CD14-positive monocyte (primary cell): Measurements from ENCODE around the gene RASSF1. TPM values are rescaled to one million over a fixed set of nuclear protein-coding genes. Genes with fewer than 3 reads are reported as not detected.

Experiments
- DNase-seq, 3 donors: peaks; one replicate each; pipeline ENCODE4 v3.0.0-alpha.2; 2011 to 2022
- H2AFZ ChIP-seq: 2 replicates; pipeline ENCODE4 v1.6.0; 2012; ENCODE audit warnings: mild to moderate bottlenecking, low read depth, low read length, inconsistent platforms; ENCODE audit not compliant: insufficient read depth, poor library complexity, severe bottlenecking
- H3K27ac ChIP-seq, 2 donors: 1 replicate in 1 of 2; 2 replicates in 1 of 2; pipeline ENCODE4 v1.5.1; 2012 to 2013; ENCODE audit warnings: low read length in 2 of 2, control low read depth in 1 of 2, inconsistent platforms in 1 of 2, low read depth in 1 of 2, mild to moderate bottlenecking in 1 of 2
- H3K27me3 ChIP-seq, 2 donors: one replicate each; pipeline versions ENCODE4 v1.6.0 to v1.6.1; 2011 to 2013; ENCODE audit warnings: low read length in 2 of 2; ENCODE audit not compliant: control insufficient read depth in 2 of 2, insufficient read depth in 2 of 2
- H3K36me3 ChIP-seq, 2 donors: replicated peaks in 1 of 2; 1 replicate in 1 of 2; 2 replicates in 1 of 2; pipeline versions ENCODE4 v1.5.1 to v1.6.1; 2012 to 2013; ENCODE audit warnings: low read length in 2 of 2, control low read depth in 1 of 2, inconsistent platforms in 1 of 2, mild to moderate bottlenecking in 1 of 2; ENCODE audit not compliant: insufficient read depth in 2 of 2, control insufficient read depth in 1 of 2
- H3K4me1 ChIP-seq, 2 donors: 1 replicate in 1 of 2; 2 replicates in 1 of 2; pipeline versions ENCODE4 v1.5.1 to v1.6.1; 2012 to 2013; ENCODE audit warnings: low read length in 2 of 2, control low read depth in 1 of 2, inconsistent platforms in 1 of 2, mild to moderate bottlenecking in 1 of 2, moderate library complexity in 1 of 2; ENCODE audit not compliant: insufficient read depth in 2 of 2, control insufficient read depth in 1 of 2
- H3K4me2 ChIP-seq: replicated peaks from 2 replicates; pipeline ENCODE3; 2012; ENCODE audit warnings: low read length, moderate library complexity, mild to moderate bottlenecking; ENCODE audit not compliant: poor library complexity, severe bottlenecking; ENCODE audit errors: extremely low read depth
- H3K4me3 ChIP-seq, 3 experiments: fragments of 200-600 bp in 1 of 3; sonication (generic) in 1 of 3; replicated peaks in 1 of 3; 1 replicate in 2 of 3; 2 replicates in 1 of 3; pipeline ENCODE4 v1.5.1; 2011 to 2013; ENCODE audit warnings: low read length in 3 of 3, mild to moderate bottlenecking in 3 of 3, control low read depth in 2 of 3, low read depth in 2 of 3, inconsistent platforms in 1 of 3, moderate library complexity in 1 of 3
- H3K79me2 ChIP-seq: 2 replicates; pipeline ENCODE4 v1.6.0; 2012; ENCODE audit warnings: mild to moderate bottlenecking, control low read depth, inconsistent platforms, low read length, moderate library complexity; ENCODE audit not compliant: insufficient read depth
- H3K9ac ChIP-seq: 2 replicates; pipeline ENCODE4 v1.6.0; 2017; ENCODE audit warnings: low read length, mild to moderate bottlenecking; ENCODE audit not compliant: insufficient read depth, poor library complexity, severe bottlenecking
- H3K9me3 ChIP-seq, 2 donors: replicated peaks in 1 of 2; 1 replicate in 1 of 2; 2 replicates in 1 of 2; pipeline versions ENCODE4 v1.5.1 to v1.6.1; 2012 to 2013; ENCODE audit warnings: low read length in 2 of 2, control low read depth in 1 of 2; ENCODE audit not compliant: control insufficient read depth in 1 of 2, insufficient read depth in 1 of 2
- H4K20me1 ChIP-seq: 2 replicates; pipeline ENCODE4 v1.6.0; 2012; ENCODE audit warnings: mild to moderate bottlenecking, low read length, control low read depth, moderate library complexity; ENCODE audit not compliant: insufficient read depth
- H3K27ac Mint-ChIP-seq, 7 donors: one replicate each; pipeline ENCODE4 v1.8.0; 2020; ENCODE audit warnings: mild to moderate bottlenecking in 7 of 7, mixed read lengths in 7 of 7, moderate library complexity in 6 of 7, inconsistent platforms in 2 of 7
- H3K27me3 Mint-ChIP-seq, 3 donors: one replicate each; pipeline ENCODE4 v1.8.0; 2021 to 2022; ENCODE audit warnings: low read depth in 3 of 3, mild to moderate bottlenecking in 3 of 3, mixed read lengths in 3 of 3, moderate library complexity in 3 of 3, inconsistent platforms in 1 of 3
- H3K36me3 Mint-ChIP-seq, 2 donors: one replicate each; pipeline ENCODE4 v1.8.0; 2020; ENCODE audit warnings: mixed read lengths in 2 of 2, inconsistent platforms in 1 of 2, mild to moderate bottlenecking in 1 of 2
- H3K4me1 Mint-ChIP-seq: one replicate; pipeline ENCODE4 v1.8.0; 2020; ENCODE audit warnings: mild to moderate bottlenecking, mixed read lengths
- H3K4me3 Mint-ChIP-seq, 2 donors: one replicate each; pipeline ENCODE4 v1.8.0; 2020; ENCODE audit warnings: mild to moderate bottlenecking in 2 of 2, mixed read lengths in 2 of 2, moderate library complexity in 1 of 2
- H3K9me3 Mint-ChIP-seq, 7 donors: one replicate each; pipeline ENCODE4 v1.8.0; 2020 to 2022; ENCODE audit warnings: mixed read lengths in 7 of 7, mild to moderate bottlenecking in 6 of 7, moderate library complexity in 6 of 7, inconsistent platforms in 2 of 7
- CTCF ChIP-seq: fragments of 200-600 bp; IDR thresholded peaks from one replicate; pipeline ENCODE4 v1.8.0; 2022; ENCODE audit warnings: antibody characterized with exemption, mild to moderate bottlenecking
- WGBS: methylation state at CpG from one replicate; pipeline ENCODE4 v1.1.5; 2013; ENCODE audit warnings: missing lambda C conversion rate; ENCODE audit not compliant: insufficient coverage; 5-methylcytosine and 5-hydroxymethylcytosine counted together
- intact Hi-C, 2 donors: fragments of 100-400 bp; cut with micrococcal nuclease; formaldehyde crosslinking; loops; one replicate each; pipeline versions ENCODE4 v1.15.0 to v1.15.1; 2023
- polyA plus RNA-seq, 3 donors: library from polyadenylated mRNA; depleted of rRNA in 1 of 3; unstranded in 2 of 3; stranded (reverse) in 1 of 3; fragments of 300-500 nt in 2 of 3; fragments of >200 nt in 1 of 3; fragmentation: Illumina TruSeq in 2 of 3; gene quantifications; 1 replicate in 2 of 3; 2 replicates in 1 of 3; pipeline ENCODE4 v1.2.3, GENCODE V29; 2012 to 2021

The RASSF1 gene
- polyA plus RNA-seq, 3 donors, result 16.0 to 229 (median 24.0) TPM

GRCh38 chr3:50333744-50334328 lies 6.8 kb downstream of the RASSF1 start:
- H3K27me3 ChIP-seq, result no peaks in the 10 kb centered on the region
- H3K36me3 ChIP-seq, result peaks cover 45 to 72% of the 10 kb centered on the region in 2 donors
- no peaks in the 10 kb centered on the region for H3K9me3 ChIP-seq
- H3K4me3 ChIP-seq, result no peak overlapping the region
- H3K79me2 ChIP-seq, result peaks cover 86% of the 10 kb centered on the region
- H4K20me1 ChIP-seq, result peaks cover 83% of the 10 kb centered on the region
- DNase-seq, result peak in 1 of 3 donors; percentile 82
- Mint-ChIP-seq H3K36me3 (peaks cover 50 to 77% of the 10 kb centered on the region in 2 donors), H3K9me3 (no peaks in the 10 kb centered on the region), H3K4me3 (no peak overlapping the region), H3K27me3 (peaks cover 0 to 1% (median 0%) of the 10 kb centered on the region in 3 donors), H3K27ac (peak overlapping the region in 6 of 7 donors; percentile 26 to 86 (median 65)), H3K4me1 (peaks cover 36% of the 10 kb centered on the region)
- no peak overlapping the region for H2AFZ ChIP-seq
- no peak overlapping the region for H3K9ac ChIP-seq
- TF ChIP-seq CTCF, result no peak
- WGBS, result 80% methylated on average over 6 of the region's 12 CpGs
- H3K4me1 ChIP-seq, result peaks cover 45 to 46% of the 10 kb centered on the region in 2 donors
- no peak overlapping the region for H3K4me2 ChIP-seq
- H3K27ac ChIP-seq, result peak overlapping the region; percentile 39 to 84
- intact Hi-C loops, result no loop called here

- H3K27ac ChIP-seq, result peak overlapping the region in 1 of 2 donors; percentile 11
- no peak for TF ChIP-seq CTCF
- Mint-ChIP-seq H3K4me1 (peaks cover 44% of the 10 kb centered on the region), H3K27ac (no peak overlapping the region), H3K4me3 (no peak overlapping the region), H3K9me3 (no peaks in the 10 kb centered on the region), H3K36me3 (peaks cover 47 to 76% of the 10 kb centered on the region in 2 donors), H3K27me3 (peaks cover 0 to 1% (median 0%) of the 10 kb centered on the region in 3 donors)
- no peak overlapping the region for H2AFZ ChIP-seq
- no peaks in the 10 kb centered on the region for H3K9me3 ChIP-seq
- peaks cover 88% of the 10 kb centered on the region for H4K20me1 ChIP-seq
- WGBS, result 96% methylated on average over 12 of the region's 19 CpGs
- no peak overlapping the region for H3K9ac ChIP-seq
- H3K79me2 ChIP-seq, result peaks cover 77% of the 10 kb centered on the region
- H3K4me2 ChIP-seq, result no peak overlapping the region
- H3K27me3 ChIP-seq, result no peaks in the 10 kb centered on the region
- no peak for DNase-seq
- H3K4me1 ChIP-seq, result peaks cover 45 to 52% of the 10 kb centered on the region in 2 donors
- intact Hi-C loops, result no loop called here
- no peak overlapping the region for H3K4me3 ChIP-seq
- H3K36me3 ChIP-seq, result peaks cover 45 to 69% of the 10 kb centered on the region in 2 donors
Measured at GRCh38 chr3:50331364-50331907, 9.2 kb downstream of the RASSF1 start.
